Neural crest cell (in vitro differentiated cells): ENCODE results near the gene LMTK3. TPM values are rescaled to one million over a fixed set of nuclear protein-coding genes. Genes with fewer than 3 reads are reported as not detected.
A peak's percentile ranks its signal among the peaks of the same experiment; 100 is the strongest.

Experiments
- DNase-seq: peaks from one replicate; pipeline ENCODE4 v3.0.0; 2021; ENCODE audit warnings: low read depth, mixed read lengths, low spot score
- H3K27ac Mint-ChIP-seq: one replicate; pipeline ENCODE4 v1.8.0; 2021; ENCODE audit warnings: mild to moderate bottlenecking, mixed read lengths; ENCODE audit not compliant: unreplicated experiment
- H3K27me3 Mint-ChIP-seq: 2 replicates; pipeline ENCODE4 v1.8.0; 2021; ENCODE audit warnings: low read depth, mild to moderate bottlenecking, mixed read lengths
- H3K36me3 Mint-ChIP-seq: 2 replicates; pipeline ENCODE4 v1.8.0; 2021; ENCODE audit warnings: low read depth, mild to moderate bottlenecking, mixed read lengths
- H3K4me1 Mint-ChIP-seq: 2 replicates; pipeline ENCODE4 v1.8.0; 2021; ENCODE audit warnings: mixed read lengths
- H3K4me3 Mint-ChIP-seq: one replicate; pipeline ENCODE4 v1.8.0; 2021; ENCODE audit warnings: mild to moderate bottlenecking, mixed read lengths
- H3K9me3 Mint-ChIP-seq: 2 replicates; pipeline ENCODE4 v1.8.0; 2021; ENCODE audit warnings: mixed read lengths
- total RNA-seq: library from RNA; stranded (reverse); gene quantifications from 2 replicates; pipeline ENCODE4 v1.2.1, GENCODE V29; 2021
- TF ChIP-seq, protein P1 (sequence below): fragments of 200-600 bp; sonication (generic); conservative IDR thresholded peaks from 2 replicates; pipeline ENCODE4 v1.5.0; 2021; ENCODE audit warnings: antibody characterized with exemption, mild to moderate bottlenecking

Gene LMTK3
- total RNA-seq, 1 donor from 2014 or later: 3.1 TPM

DNA sequence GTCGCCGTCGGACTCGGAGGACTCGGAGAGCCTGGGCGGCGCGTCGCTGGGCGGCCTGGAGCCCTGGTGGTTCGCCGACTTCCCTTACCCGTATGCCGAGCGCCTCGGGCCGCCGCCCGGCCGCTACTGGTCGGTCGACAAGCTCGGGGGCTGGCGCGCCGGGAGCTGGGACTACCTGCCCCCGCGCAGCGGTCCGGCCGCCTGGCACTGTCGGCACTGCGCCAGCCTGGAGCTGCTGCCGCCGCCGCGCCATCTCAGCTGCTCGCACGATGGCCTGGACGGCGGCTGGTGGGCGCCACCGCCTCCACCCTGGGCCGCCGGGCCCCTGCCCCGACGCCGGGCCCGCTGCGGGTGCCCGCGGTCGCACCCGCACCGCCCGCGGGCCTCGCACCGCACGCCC, 68.4 kb downstream of the LMTK3 start:
- no peak for DNase-seq
- H3K36me3 Mint-ChIP-seq: peaks cover 1% of the 10 kb centered on the region
- TF ChIP-seq, protein P1, sequence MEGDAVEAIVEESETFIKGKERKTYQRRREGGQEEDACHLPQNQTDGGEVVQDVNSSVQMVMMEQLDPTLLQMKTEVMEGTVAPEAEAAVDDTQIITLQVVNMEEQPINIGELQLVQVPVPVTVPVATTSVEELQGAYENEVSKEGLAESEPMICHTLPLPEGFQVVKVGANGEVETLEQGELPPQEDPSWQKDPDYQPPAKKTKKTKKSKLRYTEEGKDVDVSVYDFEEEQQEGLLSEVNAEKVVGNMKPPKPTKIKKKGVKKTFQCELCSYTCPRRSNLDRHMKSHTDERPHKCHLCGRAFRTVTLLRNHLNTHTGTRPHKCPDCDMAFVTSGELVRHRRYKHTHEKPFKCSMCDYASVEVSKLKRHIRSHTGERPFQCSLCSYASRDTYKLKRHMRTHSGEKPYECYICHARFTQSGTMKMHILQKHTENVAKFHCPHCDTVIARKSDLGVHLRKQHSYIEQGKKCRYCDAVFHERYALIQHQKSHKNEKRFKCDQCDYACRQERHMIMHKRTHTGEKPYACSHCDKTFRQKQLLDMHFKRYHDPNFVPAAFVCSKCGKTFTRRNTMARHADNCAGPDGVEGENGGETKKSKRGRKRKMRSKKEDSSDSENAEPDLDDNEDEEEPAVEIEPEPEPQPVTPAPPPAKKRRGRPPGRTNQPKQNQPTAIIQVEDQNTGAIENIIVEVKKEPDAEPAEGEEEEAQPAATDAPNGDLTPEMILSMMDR: no peak

GRCh38 chr19:48442116-48443035, 69.3 kb downstream of the LMTK3 start:
- H3K36me3 Mint-ChIP-seq: no peaks in the 10 kb centered on the region
- no peak for DNase-seq
- no peaks in the 10 kb centered on the region for H3K9me3 Mint-ChIP-seq
- TF ChIP-seq, protein P1: no peak
- H3K4me1 Mint-ChIP-seq: peaks cover 27% of the 10 kb centered on the region
- no peaks in the 10 kb centered on the region for H3K27me3 Mint-ChIP-seq
- H3K4me3 Mint-ChIP-seq: peak overlapping the region; percentile 47
- H3K27ac Mint-ChIP-seq: no peak overlapping the region

More for the DNA sequence above, 68.4 kb downstream of the LMTK3 start:
- no peak overlapping the region for H3K27ac Mint-ChIP-seq
- H3K4me1 Mint-ChIP-seq: peaks cover 28% of the 10 kb centered on the region
- H3K27me3 Mint-ChIP-seq: no peaks in the 10 kb centered on the region
- no peak overlapping the region for H3K4me3 Mint-ChIP-seq
- no peaks in the 10 kb centered on the region for H3K9me3 Mint-ChIP-seq

DNA sequence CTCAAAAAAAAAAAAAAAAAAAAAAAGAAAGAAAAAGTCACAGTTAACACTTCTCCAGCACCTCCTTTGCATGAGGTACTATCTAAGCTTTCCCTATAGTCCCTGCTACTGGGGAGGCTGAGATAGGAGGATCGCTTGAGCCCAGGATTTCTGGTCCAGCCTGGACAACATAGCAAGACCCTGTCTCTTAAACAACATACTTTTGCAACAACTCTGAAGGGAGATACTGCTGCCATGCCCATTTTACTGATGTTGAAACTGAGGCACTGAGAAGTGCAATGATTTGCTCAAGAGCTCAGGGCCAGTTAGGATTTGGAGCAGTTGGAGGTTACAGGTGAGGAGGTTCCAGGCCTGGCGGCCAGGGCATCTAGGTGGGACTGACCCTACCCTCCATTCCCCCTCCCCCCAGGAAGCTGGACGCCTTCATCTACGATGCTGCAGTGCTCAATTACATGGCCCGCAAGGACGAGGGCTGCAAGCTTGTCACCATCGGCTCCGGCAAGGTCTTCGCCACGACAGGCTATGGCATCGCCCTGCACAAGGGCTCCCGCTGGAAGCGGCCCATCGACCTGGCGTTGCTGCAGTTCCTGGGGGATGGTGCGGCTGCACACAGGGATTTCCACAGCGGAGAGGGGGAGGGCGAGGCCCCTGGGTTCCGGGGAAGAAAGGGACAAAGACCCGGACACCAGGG, 70.1 kb downstream of the LMTK3 start:
- Mint-ChIP-seq H3K27me3 (no peaks in the 10 kb centered on the region), H3K4me1 (peaks cover 27% of the 10 kb centered on the region)

DNA sequence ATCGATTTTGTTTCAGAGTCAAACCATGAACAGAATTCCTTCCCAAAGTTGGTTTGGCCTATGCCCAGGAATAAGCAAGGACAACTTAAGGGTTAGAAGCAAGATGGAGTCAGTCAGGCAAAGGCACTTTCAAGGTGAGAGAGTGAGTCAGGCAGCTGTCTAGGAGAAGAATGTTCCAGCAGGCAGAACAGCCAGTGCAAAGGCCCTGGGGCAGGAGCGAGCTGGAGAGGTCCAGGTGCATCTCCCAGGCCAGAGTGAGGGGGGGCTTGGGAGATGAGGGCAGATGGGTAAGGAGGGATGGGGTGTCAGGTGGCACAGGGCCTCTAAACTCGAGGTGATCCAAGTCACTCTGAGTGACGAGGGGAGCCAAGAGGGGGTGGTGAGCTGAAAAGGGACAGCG, 75.0 kb downstream of the LMTK3 start:
- DNase-seq: no peak
- Mint-ChIP-seq H3K4me1 (peaks cover 7% of the 10 kb centered on the region), H3K4me3 (no peak overlapping the region), H3K9me3 (peaks cover 3% of the 10 kb centered on the region), H3K27ac (no peak overlapping the region), H3K27me3 (no peaks in the 10 kb centered on the region), H3K36me3 (no peaks in the 10 kb centered on the region)
- TF ChIP-seq, protein P1: no peak

More for the DNA sequence above, 70.1 kb downstream of the LMTK3 start:
- H3K36me3 Mint-ChIP-seq: no peaks in the 10 kb centered on the region
- peak overlapping the region; percentile 12 for H3K27ac Mint-ChIP-seq
- H3K9me3 Mint-ChIP-seq: no peaks in the 10 kb centered on the region
- DNase-seq: no peak
- TF ChIP-seq, protein P1: no peak
- H3K4me3 Mint-ChIP-seq: peak overlapping the region; percentile 70

Other genes with a start within 250 kb of the LMTK3 start
- 9.8 and 11.2 TPM in 2 replicates for gene ZNF114, start 241.8 kb downstream of the LMTK3 start, total RNA-seq
- 27.4 and 30.5 TPM in 2 replicates for gene EMP3, start 186.3 kb downstream of the LMTK3 start, total RNA-seq
- gene TMEM143, start 147.9 kb downstream of the LMTK3 start, total RNA-seq: 6.8 and 8.4 TPM in 2 replicates
- gene SYNGR4, start 147.5 kb downstream of the LMTK3 start, total RNA-seq: not detected in 2 replicates
- gene KDELR1, start 120.3 kb downstream of the LMTK3 start, total RNA-seq: 163 and 172 TPM in 2 replicates
- gene GRIN2D, start 118.2 kb downstream of the LMTK3 start, total RNA-seq: 0.68 and 0.75 TPM in 2 replicates
- 52.1 and 56.1 TPM in 2 replicates for gene GRWD1, start 65.9 kb downstream of the LMTK3 start, total RNA-seq
- gene KCNJ14, start 56.3 kb downstream of the LMTK3 start, total RNA-seq: 1.5 and 2.0 TPM in 2 replicates
- 172 and 196 TPM in 2 replicates for gene CYTH2, start 42.5 kb downstream of the LMTK3 start, total RNA-seq
- not detected in 2 replicates for gene SULT2B1, start 40.3 kb upstream of the LMTK3 start, total RNA-seq
- gene SPACA4, start 94.9 kb upstream of the LMTK3 start, total RNA-seq: not detected in 2 replicates
- 5.9 and 6.1 TPM in 2 replicates for gene FAM83E, start 103.2 kb upstream of the LMTK3 start, total RNA-seq
- gene RPL18, start 107.3 kb upstream of the LMTK3 start, total RNA-seq: 1,772 and 1,774 TPM in 2 replicates
- gene SPHK2, start 107.7 kb upstream of the LMTK3 start, total RNA-seq: 48.5 and 50.3 TPM in 2 replicates
- 4.9 and 5.2 TPM in 2 replicates for gene DBP, start 125.5 kb upstream of the LMTK3 start, total RNA-seq
- 11.4 and 13.0 TPM in 2 replicates for gene CA11, start 134.4 kb upstream of the LMTK3 start, total RNA-seq
- gene NTN5, start 161.2 kb upstream of the LMTK3 start, total RNA-seq: 0.50 and 0.75 TPM in 2 replicates
- gene FUT2, start 184.1 kb upstream of the LMTK3 start, total RNA-seq: not detected in 2 replicates
- gene MAMSTR, start 207.9 kb upstream of the LMTK3 start, total RNA-seq: 2.4 and 2.6 TPM in 2 replicates
- 0.59 and 1.0 TPM in 2 replicates for gene RASIP1, start 228.8 kb upstream of the LMTK3 start, total RNA-seq
- gene IZUMO1, start 235.1 kb upstream of the LMTK3 start, total RNA-seq: 0.23 TPM in 1 of 2 replicates, not detected in the other
- 0.51 and 0.59 TPM in 2 replicates for gene FUT1, start 240.8 kb upstream of the LMTK3 start, total RNA-seq
- not detected in 2 replicates for gene FGF21, start 243.7 kb upstream of the LMTK3 start, total RNA-seq